Neural progenitor cell (in vitro differentiated cells): Measurements from ENCODE around the gene SEPTIN8. TPM values are rescaled to one million over a fixed set of nuclear protein-coding genes. Genes with fewer than 3 reads are reported as not detected.
A peak's percentile ranks its signal among the peaks of the same experiment; 100 is the strongest.

ENCODE experiments used
- DNase-seq: peaks from one replicate; pipeline ENCODE4 v3.0.0-alpha.2; 2016; ENCODE audit warnings: low spot score
- H2AFZ ChIP-seq: fragments of 200-600 bp; sonication (generic); replicated peaks from 2 replicates; pipeline ENCODE4 v1.6.1; 2016; ENCODE audit warnings: antibody characterized with exemption
- H3F3A ChIP-seq: fragments of 200-600 bp; sonication (generic); 2 replicates; pipeline ENCODE4 v1.6.1; 2016; ENCODE audit warnings: antibody characterized with exemption, low read depth
- H3K27ac ChIP-seq: fragments of 200-600 bp; sonication (generic); 2 replicates; pipeline ENCODE4 v1.5.1; 2016; ENCODE audit warnings: mild to moderate bottlenecking
- H3K27me3 ChIP-seq: fragments of 200-600 bp; sonication (generic); 2 replicates; pipeline ENCODE4 v1.6.1; 2016; ENCODE audit warnings: mild to moderate bottlenecking, moderate library complexity
- H3K36me3 ChIP-seq: fragments of 200-600 bp; sonication (generic); 2 replicates; pipeline ENCODE4 v1.5.1; 2016
- H3K4me1 ChIP-seq: fragments of 200-600 bp; sonication (generic); 2 replicates; pipeline ENCODE4 v1.6.1; 2016; ENCODE audit warnings: mixed run types
- H3K4me2 ChIP-seq: fragments of 200-600 bp; sonication (generic); 2 replicates; pipeline ENCODE4 v1.6.1; 2016
- H3K4me3 ChIP-seq: fragments of 200-600 bp; sonication (generic); 2 replicates; pipeline ENCODE4 v1.5.1; 2016
- H3K79me2 ChIP-seq: fragments of 200-600 bp; sonication (generic); 2 replicates; pipeline ENCODE4 v1.6.1; 2016; ENCODE audit warnings: low read depth
- H3K9ac ChIP-seq: fragments of 200-600 bp; sonication (generic); 2 replicates; pipeline ENCODE4 v1.6.1; 2016
- H3K9me3 ChIP-seq: fragments of 200-600 bp; sonication (generic); 2 replicates; pipeline ENCODE4 v1.5.1; 2016; ENCODE audit warnings: low read depth
- H4K20me1 ChIP-seq: fragments of 200-600 bp; sonication (generic); 2 replicates; pipeline ENCODE4 v1.6.1; 2016; ENCODE audit warnings: low read depth
- H3K27ac Mint-ChIP-seq: 3 replicates; pipeline ENCODE4 v1.8.0; 2021; ENCODE audit warnings: mixed read lengths
- H3K27me3 Mint-ChIP-seq: 2 replicates; pipeline ENCODE4 v1.8.0; 2022; ENCODE audit warnings: low read depth, mild to moderate bottlenecking, inconsistent platforms, moderate library complexity, mixed read lengths; ENCODE audit not compliant: insufficient read depth
- H3K36me3 Mint-ChIP-seq: 3 replicates; pipeline ENCODE4 v1.8.0; 2021; ENCODE audit warnings: mixed read lengths
- H3K4me1 Mint-ChIP-seq: 3 replicates; pipeline ENCODE4 v1.8.0; 2021; ENCODE audit warnings: mixed read lengths
- H3K4me3 Mint-ChIP-seq: 3 replicates; pipeline ENCODE4 v1.8.0; 2021; ENCODE audit warnings: mild to moderate bottlenecking, moderate library complexity, mixed read lengths
- H3K9me3 Mint-ChIP-seq: 3 replicates; pipeline ENCODE4 v1.8.0; 2020; ENCODE audit warnings: mixed read lengths
- EZH2 ChIP-seq: fragments of 200-600 bp; sonication (generic); IDR thresholded peaks from 2 replicates; pipeline ENCODE4 v1.6.1; 2017; ENCODE audit warnings: antibody characterized with exemption, mild to moderate bottlenecking, moderate library complexity
- EZH2phosphoT487 ChIP-seq: fragments of 200-600 bp; sonication (generic); IDR thresholded peaks from 2 replicates; pipeline ENCODE4 v1.6.1; 2017; ENCODE audit warnings: antibody characterized with exemption
- total RNA-seq: library from RNA; depleted of rRNA; stranded (reverse); fragments of >200 nt; gene quantifications from 2 replicates; pipeline ENCODE4 v1.2.3, GENCODE V29; 2015; ENCODE audit warnings: low replicate concordance
- TF ChIP-seq, protein P1 (sequence below): fragments of 200-600 bp; sonication (generic); IDR thresholded peaks from 2 replicates; pipeline ENCODE4 v1.5.1; 2017; ENCODE audit warnings: antibody characterized with exemption, mild to moderate bottlenecking

SEPTIN8 gene
- total RNA-seq, 1 donor from 2014 or later = 39.9 TPM

DNA sequence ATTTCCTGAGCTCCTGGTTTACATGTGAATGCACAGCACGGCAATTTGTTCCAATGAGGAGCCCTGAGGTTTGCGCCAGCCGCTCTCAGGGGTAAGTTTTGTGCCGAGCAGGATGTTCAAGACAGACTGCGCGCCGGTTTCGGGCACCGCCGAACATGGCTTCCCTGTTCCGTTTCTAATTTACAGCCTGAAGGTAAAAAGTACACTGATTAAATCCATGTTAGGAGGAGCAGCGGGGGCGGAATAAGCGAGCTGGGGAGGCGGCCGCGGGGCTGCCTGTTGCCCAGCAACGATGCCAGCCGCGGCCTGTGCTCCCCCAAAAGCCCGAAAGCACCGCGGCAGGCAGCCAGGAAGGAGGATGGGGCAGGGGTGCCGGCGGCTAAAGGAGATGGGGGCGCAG lies 42.4 kb upstream of the SEPTIN8 start:
- Histone ChIP-seq H3K27me3 (peaks cover 99% of the 10 kb centered on the region), H3K36me3 (no peaks in the 10 kb centered on the region), H3F3A (peaks cover 35% of the 10 kb centered on the region), H4K20me1 (no peaks in the 10 kb centered on the region), H3K4me1 (no peaks in the 10 kb centered on the region), H3K79me2 (no peaks in the 10 kb centered on the region), H2AFZ (no peak overlapping the region), H3K4me2 (no peak overlapping the region), H3K9ac (no peak overlapping the region), H3K27ac (no peak overlapping the region), H3K4me3 (no peak overlapping the region), H3K9me3 (no peaks in the 10 kb centered on the region)
- Mint-ChIP-seq H3K9me3 (peaks cover 3% of the 10 kb centered on the region), H3K4me1 (peaks cover 14% of the 10 kb centered on the region), H3K27ac (no peak overlapping the region), H3K4me3 (peak overlapping the region; percentile 55), H3K27me3 (peaks cover 14% of the 10 kb centered on the region), H3K36me3 (peaks cover 2% of the 10 kb centered on the region)
- TF ChIP-seq EZH2phosphoT487 (no peak), EZH2 (no peak)
- TF ChIP-seq, protein P1, sequence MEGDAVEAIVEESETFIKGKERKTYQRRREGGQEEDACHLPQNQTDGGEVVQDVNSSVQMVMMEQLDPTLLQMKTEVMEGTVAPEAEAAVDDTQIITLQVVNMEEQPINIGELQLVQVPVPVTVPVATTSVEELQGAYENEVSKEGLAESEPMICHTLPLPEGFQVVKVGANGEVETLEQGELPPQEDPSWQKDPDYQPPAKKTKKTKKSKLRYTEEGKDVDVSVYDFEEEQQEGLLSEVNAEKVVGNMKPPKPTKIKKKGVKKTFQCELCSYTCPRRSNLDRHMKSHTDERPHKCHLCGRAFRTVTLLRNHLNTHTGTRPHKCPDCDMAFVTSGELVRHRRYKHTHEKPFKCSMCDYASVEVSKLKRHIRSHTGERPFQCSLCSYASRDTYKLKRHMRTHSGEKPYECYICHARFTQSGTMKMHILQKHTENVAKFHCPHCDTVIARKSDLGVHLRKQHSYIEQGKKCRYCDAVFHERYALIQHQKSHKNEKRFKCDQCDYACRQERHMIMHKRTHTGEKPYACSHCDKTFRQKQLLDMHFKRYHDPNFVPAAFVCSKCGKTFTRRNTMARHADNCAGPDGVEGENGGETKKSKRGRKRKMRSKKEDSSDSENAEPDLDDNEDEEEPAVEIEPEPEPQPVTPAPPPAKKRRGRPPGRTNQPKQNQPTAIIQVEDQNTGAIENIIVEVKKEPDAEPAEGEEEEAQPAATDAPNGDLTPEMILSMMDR = no peak
- no peak for DNase-seq

DNA sequence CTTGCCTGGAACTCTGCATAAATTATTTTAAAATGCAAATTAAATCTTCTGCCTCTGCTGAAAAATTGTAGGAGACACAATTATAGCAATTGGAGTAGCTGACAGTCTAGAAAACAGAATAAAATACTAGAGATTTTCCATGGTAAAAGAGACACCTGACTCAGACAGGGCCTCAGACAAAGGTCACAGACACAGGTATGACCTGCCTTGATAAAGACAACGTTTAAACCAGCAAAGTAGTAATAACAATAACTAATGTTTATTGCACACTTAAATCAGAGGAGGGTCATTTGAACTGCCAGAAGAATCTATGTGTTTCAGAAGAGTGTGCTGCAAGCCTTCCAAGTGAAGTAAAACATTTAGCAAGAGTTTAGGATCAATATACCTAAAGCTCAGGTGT lies 40.0 kb upstream of the SEPTIN8 start:
- no peaks in the 10 kb centered on the region for H3K9me3 ChIP-seq
- Mint-ChIP-seq H3K9me3 (peaks cover 5% of the 10 kb centered on the region), H3K4me1 (peaks cover 24% of the 10 kb centered on the region), H3K27me3 (peaks cover 22% of the 10 kb centered on the region), H3K36me3 (peaks cover 2% of the 10 kb centered on the region), H3K27ac (no peak overlapping the region), H3K4me3 (no peak overlapping the region)
- no peak overlapping the region for H3K4me2 ChIP-seq
- no peak overlapping the region for H3K4me3 ChIP-seq
- TF ChIP-seq EZH2phosphoT487 (no peak), EZH2 (no peak)
- TF ChIP-seq, protein P1 = no peak
- H3K27me3 ChIP-seq = peaks cover 99% of the 10 kb centered on the region
- DNase-seq = no peak
- no peaks in the 10 kb centered on the region for H3K79me2 ChIP-seq
- H4K20me1 ChIP-seq = peaks cover 11% of the 10 kb centered on the region
- H3F3A ChIP-seq = peaks cover 24% of the 10 kb centered on the region
- no peak overlapping the region for H2AFZ ChIP-seq
- H3K27ac ChIP-seq = no peak overlapping the region
- no peak overlapping the region for H3K9ac ChIP-seq
- no peaks in the 10 kb centered on the region for H3K36me3 ChIP-seq
- peaks cover 4% of the 10 kb centered on the region for H3K4me1 ChIP-seq

DNA sequence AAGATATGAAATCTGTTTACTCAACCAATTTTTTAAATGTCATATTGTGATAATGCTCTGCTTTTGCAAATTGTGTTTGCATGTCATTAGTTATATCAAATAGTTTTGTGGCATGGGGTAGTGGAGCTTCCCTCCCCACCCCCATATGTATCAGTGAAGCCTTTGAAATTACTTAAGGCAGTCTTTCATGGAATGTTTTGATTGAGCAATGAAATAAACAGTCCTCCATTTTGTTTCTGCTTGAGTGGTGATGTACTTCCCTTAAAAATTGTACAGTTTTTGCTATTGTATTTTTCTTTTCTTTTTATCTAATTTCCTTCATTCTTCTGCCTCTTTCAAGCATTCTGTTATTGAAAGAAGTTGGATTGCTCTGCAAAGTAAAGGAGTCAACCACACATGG lies 39.5 kb upstream of the SEPTIN8 start:
- peaks cover 99% of the 10 kb centered on the region for H3K27me3 ChIP-seq
- H4K20me1 ChIP-seq = peaks cover 16% of the 10 kb centered on the region
- peaks cover 24% of the 10 kb centered on the region for H3F3A ChIP-seq
- H3K9ac ChIP-seq = no peak overlapping the region
- no peak overlapping the region for H3K27ac Mint-ChIP-seq
- peaks cover 4% of the 10 kb centered on the region for H3K4me1 ChIP-seq
- H3K4me2 ChIP-seq = no peak overlapping the region
- H2AFZ ChIP-seq = no peak overlapping the region
- H3K79me2 ChIP-seq = no peaks in the 10 kb centered on the region
- H3K27me3 Mint-ChIP-seq = peaks cover 26% of the 10 kb centered on the region
- no peaks in the 10 kb centered on the region for H3K36me3 ChIP-seq
- H3K9me3 ChIP-seq = no peaks in the 10 kb centered on the region
- H3K4me3 Mint-ChIP-seq = no peak overlapping the region
- H3K4me3 ChIP-seq = no peak overlapping the region
- H3K9me3 Mint-ChIP-seq = peaks cover 5% of the 10 kb centered on the region
- peaks cover 2% of the 10 kb centered on the region for H3K36me3 Mint-ChIP-seq
- H3K4me1 Mint-ChIP-seq = peaks cover 24% of the 10 kb centered on the region
- no peak for DNase-seq
- no peak overlapping the region for H3K27ac ChIP-seq
- no peak for TF ChIP-seq EZH2phosphoT487
- TF ChIP-seq, protein P1 = no peak
- no peak for TF ChIP-seq EZH2
